HG02642 (cell line): ENCODE measurements around the gene LIMS1.
"Not testable (repeated sequence)": the region's sequence is repeated elsewhere in the genome, so short reads cannot be mapped to it uniquely, and the experiment has no call there.

Experiments used
- ATAC-seq: cut with Tn5 transposase; IDR thresholded peaks from one replicate; pipeline ENCODE4 v1.9.1; 2021; ENCODE audit warnings: mild to moderate bottlenecking; ENCODE audit not compliant: unreplicated experiment, poor library complexity

Gene LIMS1

GRCh38 chr2:108548208-108549003 is 14.1 kb downstream of the LIMS1 start:
- no peak for ATAC-seq

GRCh38 chr2:108552566-108552965 is 18.3 kb downstream of the LIMS1 start:
- no peak for ATAC-seq

GRCh38 chr2:108553209-108553919 is 19.1 kb downstream of the LIMS1 start:
- no peak for ATAC-seq

GRCh38 chr2:108554528-108554927 is 20.3 kb downstream of the LIMS1 start:
- no peak for ATAC-seq

GRCh38 chr2:108555572-108555971 is 21.3 kb downstream of the LIMS1 start:
- ATAC-seq = no peak

GRCh38 chr2:108556581-108556980 is 22.3 kb downstream of the LIMS1 start:
- ATAC-seq = not testable (repeated sequence)

DNA sequence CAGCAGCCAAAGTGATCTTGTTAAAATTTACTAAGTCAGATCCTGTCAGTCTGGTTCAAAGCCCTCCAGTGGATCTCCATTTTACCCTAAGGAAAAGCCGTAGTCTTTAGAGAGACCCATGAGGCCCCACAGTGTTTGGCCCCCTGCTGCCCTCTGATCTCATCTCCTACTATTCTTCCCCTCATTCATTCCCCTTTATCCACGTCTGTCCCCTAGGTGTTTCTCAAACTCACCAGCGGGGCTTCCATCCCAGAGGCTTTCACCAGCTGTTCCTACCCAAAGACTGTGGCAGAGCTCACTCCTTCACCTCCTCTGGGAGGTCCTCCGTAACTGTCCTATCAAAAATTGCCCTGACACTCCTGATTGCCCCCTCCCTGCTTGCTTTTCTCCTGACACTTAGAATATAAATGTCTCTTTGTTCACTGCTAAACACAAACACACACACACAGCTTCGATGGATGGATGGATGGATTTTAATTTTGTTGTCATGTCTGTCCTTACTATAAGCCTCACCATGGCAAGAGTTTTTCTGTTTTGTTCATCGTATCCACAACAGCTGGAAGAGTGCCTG is 26.1 kb downstream of the LIMS1 start:
- ATAC-seq = no peak

DNA sequence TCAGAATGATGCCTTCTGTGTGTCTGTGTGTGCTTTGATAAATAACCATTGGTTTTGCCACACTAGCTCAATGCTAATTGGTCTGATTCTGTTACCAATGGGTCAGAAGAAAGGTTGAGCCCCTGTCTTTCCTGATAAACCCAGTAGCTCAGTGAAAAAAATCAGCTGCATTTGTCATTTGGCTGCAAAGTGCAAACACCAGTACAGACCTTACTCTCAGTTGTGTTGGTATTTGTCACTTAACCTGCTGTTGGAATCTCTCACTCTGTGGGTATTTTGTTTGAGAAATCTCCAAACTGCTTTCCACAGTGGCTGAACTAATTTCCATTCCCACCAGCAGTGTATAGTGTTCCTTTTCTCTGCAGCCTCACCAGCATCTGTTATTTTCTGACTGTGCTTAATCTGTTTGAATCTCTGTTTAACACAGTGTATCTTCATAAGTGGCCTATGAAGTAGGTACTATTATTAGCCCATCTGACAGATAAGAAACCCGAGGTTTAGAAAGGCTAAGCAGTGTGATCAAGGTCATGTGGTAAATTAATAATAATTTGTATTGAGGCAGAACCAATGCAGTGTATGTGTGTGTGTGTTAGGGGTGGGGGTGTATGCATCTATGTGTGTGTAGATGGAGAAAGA is 26.7 kb downstream of the LIMS1 start:
- ATAC-seq = no peak

- no peak for ATAC-seq
These were observed 28.0 kb downstream of the LIMS1 start for GRCh38 chr2:108562274-108562673.

DNA sequence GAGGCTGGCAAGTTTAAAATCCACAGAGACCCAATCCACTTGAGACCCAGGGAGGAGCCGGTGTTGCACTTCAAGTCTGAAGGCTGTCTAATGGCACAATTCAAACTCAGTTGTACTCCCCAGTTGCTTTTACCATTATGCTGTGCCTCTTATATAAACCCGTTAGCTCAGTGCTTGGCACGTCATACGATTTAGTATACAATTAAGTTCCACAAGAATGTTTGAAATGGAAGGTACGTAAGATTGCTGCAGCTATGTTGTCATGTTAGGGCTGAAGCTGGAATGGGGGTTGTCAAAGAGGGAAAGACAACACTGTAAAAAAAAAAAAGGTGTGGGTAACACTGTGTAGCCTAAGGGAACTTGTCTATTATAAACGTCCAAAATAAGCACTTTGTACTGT is 30.2 kb downstream of the LIMS1 start:
- ATAC-seq = no peak

DNA sequence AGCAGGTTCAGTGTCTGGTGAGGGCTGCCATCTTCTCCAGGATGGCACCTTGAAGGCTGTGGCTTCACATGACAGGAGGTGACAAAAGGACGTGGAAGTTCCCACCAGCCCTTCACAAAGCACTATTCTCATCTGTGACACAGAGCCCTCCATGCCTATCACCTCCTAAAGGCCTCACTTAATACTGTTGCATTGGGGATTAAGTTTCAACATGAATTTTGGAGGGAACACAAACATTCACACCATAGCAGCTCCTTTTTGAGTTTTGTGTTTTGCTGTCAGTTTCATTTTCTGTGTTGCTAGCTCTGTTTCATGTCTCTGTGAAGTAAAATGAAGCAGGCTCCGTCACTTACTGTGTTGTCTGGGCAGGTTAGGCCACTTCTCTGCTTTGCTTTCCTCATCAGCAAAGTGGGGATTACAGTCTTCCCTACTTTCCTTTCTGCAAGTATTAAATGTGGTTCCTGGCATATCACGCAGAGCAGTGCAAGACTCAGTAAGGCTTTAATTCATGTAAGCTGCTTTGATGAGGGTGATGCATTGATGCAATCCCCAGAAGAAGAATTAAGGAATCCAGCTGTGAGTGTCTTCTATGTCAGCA is 31.6 kb downstream of the LIMS1 start:
- peak; percentile 77 for ATAC-seq

DNA sequence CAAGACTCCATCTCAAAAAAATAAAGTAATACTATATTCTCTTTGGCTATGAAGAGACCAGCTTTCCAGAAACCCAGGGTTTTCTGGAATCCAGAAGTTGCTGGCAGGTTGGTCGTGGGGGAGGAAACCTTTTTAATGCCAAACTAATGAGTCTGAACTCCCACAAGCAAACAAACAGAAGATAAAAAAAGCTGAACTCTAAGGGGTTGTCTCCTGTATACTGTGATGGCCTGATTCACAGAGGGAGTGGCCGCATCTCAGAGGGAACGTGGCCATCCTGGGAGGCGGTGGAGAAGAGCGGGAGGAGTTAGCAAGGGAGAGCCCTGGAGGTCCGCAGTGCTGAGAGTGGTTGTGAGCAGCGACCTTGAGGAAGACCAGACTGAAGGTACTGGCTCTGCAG is 36.1 kb downstream of the LIMS1 start:
- ATAC-seq = no peak

- no peak for ATAC-seq
These were observed 37.0 kb downstream of the LIMS1 start for GRCh38 chr2:108571286-108571685.

GRCh38 chr2:108573061-108573460 is 38.8 kb downstream of the LIMS1 start:
- ATAC-seq = no peak

- no peak for ATAC-seq
These were observed 40.1 kb downstream of the LIMS1 start for GRCh38 chr2:108574332-108574731.

GRCh38 chr2:108575132-108575966 is 41.1 kb downstream of the LIMS1 start:
- ATAC-seq = peak; percentile 92

GRCh38 chr2:108577099-108577498 is 42.8 kb downstream of the LIMS1 start:
- ATAC-seq = no peak

- no peak for ATAC-seq
These were observed 45.4 kb downstream of the LIMS1 start for GRCh38 chr2:108579623-108580022.

- ATAC-seq = no peak
These were observed 45.8 kb downstream of the LIMS1 start for GRCh38 chr2:108580050-108580449.
